ENCODE measurements around the gene GABRG3. TPM values are rescaled to one million over a fixed set of nuclear protein-coding genes. Genes with fewer than 3 reads are reported as not detected.

The GABRG3 gene
- total RNA-seq, 2 experiments from 2014 or later, result not detected

GRCh38 chr15:26928051-26928450 is 42.9 kb upstream of the GABRG3 start:
- Histone ChIP-seq H3K4me1 (ENCODE audit: insufficient read depth, low read length) (no peaks in the 10 kb centered on the region), H3K4me3 (ENCODE audit: low read length) (no peak overlapping the region), H3K27me3 (ENCODE audit: control insufficient read depth in 1 of 2, insufficient read depth in 2 of 2, low read length in 2 of 2) (no peaks in the 10 kb centered on the region), H3K27ac (ENCODE audit: low read depth in 1 of 2, low read length in 2 of 2) (no peak overlapping the region), H3K36me3 (ENCODE audit: insufficient read depth, low read length) (no peaks in the 10 kb centered on the region), H3K9me3 (ENCODE audit: control insufficient read depth in 1 of 2, insufficient read depth in 1 of 2, low read length in 2 of 2) (peaks cover 0 to 6% of the 10 kb centered on the region in 2 experiments)
- Mint-ChIP-seq H3K36me3 (ENCODE audit: low read depth) (no peaks in the 10 kb centered on the region), H3K4me3 (no peak overlapping the region), H3K9me3 (peaks cover 6% of the 10 kb centered on the region), H3K4me1 (ENCODE audit: low read depth) (no peaks in the 10 kb centered on the region), H3K27ac (no peak overlapping the region), H3K27me3 (no peaks in the 10 kb centered on the region)
- no peak for TF ChIP-seq CTCF (IDR thresholded peaks at IDR 0.05)
- POLR2A ChIA-PET, result no interaction called here
- no peak for ATAC-seq (ENCODE audit: poor library complexity)
- no peak for DNase-seq
- CTCF ChIA-PET, result no interaction called here
- intact Hi-C loops (cut with DNase I, micrococcal nuclease), result no loop called here

DNA sequence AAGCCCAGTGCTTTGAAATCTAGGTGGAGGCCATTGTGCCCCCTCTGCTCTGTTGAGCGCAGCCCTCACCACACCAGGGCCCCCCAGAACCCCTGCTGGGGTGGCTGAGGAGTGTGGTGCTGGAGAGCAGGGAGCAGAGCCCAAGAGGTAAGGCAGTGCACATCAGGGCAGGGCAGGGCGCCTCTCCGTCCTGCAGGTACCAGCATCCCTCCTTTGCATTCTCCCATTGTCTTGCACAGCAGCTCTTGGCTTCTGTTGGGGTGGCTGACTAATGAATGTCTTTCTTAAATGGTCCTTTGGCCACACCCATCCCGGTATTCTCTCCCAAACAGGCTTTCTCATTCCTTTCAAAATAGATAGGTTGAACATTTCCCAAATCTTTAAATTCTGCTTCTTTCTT is 41.4 kb upstream of the GABRG3 start:
- H3K4me1 Mint-ChIP-seq (ENCODE audit: low read depth), result no peaks in the 10 kb centered on the region
- Histone ChIP-seq H3K27ac (ENCODE audit: low read depth in 1 of 2, low read length in 2 of 2) (no peak overlapping the region), H3K9me3 (ENCODE audit: control insufficient read depth in 1 of 2, insufficient read depth in 1 of 2, low read length in 2 of 2) (peaks cover 0 to 6% of the 10 kb centered on the region in 2 experiments), H3K4me1 (ENCODE audit: insufficient read depth, low read length) (no peaks in the 10 kb centered on the region), H3K36me3 (ENCODE audit: insufficient read depth, low read length) (no peaks in the 10 kb centered on the region), H3K4me3 (ENCODE audit: low read length) (no peak overlapping the region), H3K27me3 (ENCODE audit: control insufficient read depth in 1 of 2, insufficient read depth in 2 of 2, low read length in 2 of 2) (no peaks in the 10 kb centered on the region)
- no peaks in the 10 kb centered on the region for H3K36me3 Mint-ChIP-seq (ENCODE audit: low read depth)
- POLR2A ChIA-PET, result no interaction called here
- peaks cover 11% of the 10 kb centered on the region for H3K9me3 Mint-ChIP-seq
- intact Hi-C loops (cut with DNase I, micrococcal nuclease), result no loop called here
- no peaks in the 10 kb centered on the region for H3K27me3 Mint-ChIP-seq
- H3K27ac Mint-ChIP-seq, result no peak overlapping the region
- CTCF ChIA-PET, result no interaction called here
- DNase-seq, result no peak
- H3K4me3 Mint-ChIP-seq, result no peak overlapping the region
- ATAC-seq (ENCODE audit: poor library complexity), result no peak
- TF ChIP-seq CTCF (IDR thresholded peaks at IDR 0.05), result no peak

DNA sequence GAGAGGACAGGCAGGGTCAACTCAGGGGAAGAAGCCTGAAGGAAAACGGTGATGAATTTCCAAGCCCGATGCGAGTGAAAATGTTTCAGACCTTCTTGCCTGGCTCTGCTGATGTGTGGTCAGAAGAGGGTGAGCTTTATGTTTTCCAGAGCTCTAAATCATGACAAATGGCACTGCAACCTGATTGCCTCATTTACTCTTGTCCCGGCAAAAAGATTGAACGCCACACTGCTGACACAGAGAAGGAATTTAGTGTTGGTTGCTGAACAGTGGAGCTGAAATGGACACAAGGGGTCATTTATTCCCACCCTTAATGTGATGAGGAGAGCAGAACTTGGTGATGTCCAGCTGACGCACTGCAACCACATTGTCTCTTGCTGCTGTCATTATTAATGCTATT is 36.1 kb upstream of the GABRG3 start:
- no peaks in the 10 kb centered on the region for H3K36me3 ChIP-seq (ENCODE audit: insufficient read depth, low read length)
- H3K4me3 ChIP-seq (ENCODE audit: low read length), result no peak overlapping the region
- intact Hi-C loops (cut with DNase I, micrococcal nuclease), result no loop called here
- no peaks in the 10 kb centered on the region for H3K4me1 ChIP-seq (ENCODE audit: insufficient read depth, low read length)
- H3K27me3 ChIP-seq (ENCODE audit: control insufficient read depth in 1 of 2, insufficient read depth in 2 of 2, low read length in 2 of 2), result no peaks in the 10 kb centered on the region
- no peak for DNase-seq
- Mint-ChIP-seq H3K36me3 (ENCODE audit: low read depth) (no peaks in the 10 kb centered on the region), H3K4me3 (no peak overlapping the region), H3K9me3 (peaks cover 10% of the 10 kb centered on the region), H3K27me3 (no peaks in the 10 kb centered on the region), H3K27ac (no peak overlapping the region), H3K4me1 (ENCODE audit: low read depth) (no peaks in the 10 kb centered on the region)
- H3K27ac ChIP-seq (ENCODE audit: low read depth in 1 of 2, low read length in 2 of 2), result no peak overlapping the region
- ChIA-PET POLR2A (no interaction called here), CTCF (interaction anchor here (0.6 kb wide), 1 partner anchor 608 kb away, joined by 3 read pairs; no protein-coding TSS in a partner anchor)
- no peak for TF ChIP-seq CTCF (IDR thresholded peaks at IDR 0.05)
- H3K9me3 ChIP-seq (ENCODE audit: control insufficient read depth in 1 of 2, insufficient read depth in 1 of 2, low read length in 2 of 2), result peaks cover 0 to 25% of the 10 kb centered on the region in 2 experiments
- no peak for ATAC-seq (ENCODE audit: poor library complexity)

Data from CD4-positive, alpha-beta T cell (primary cell).